ENCODE results near the gene SOCS7. TPM values are rescaled to one million over a fixed set of nuclear protein-coding genes. Genes with fewer than 3 reads are reported as not detected.

Gene SOCS7
- total and polyA plus RNA-seq, 4 donors = 0.74 to 11.0 (median 2.9) TPM

- Histone ChIP-seq H3K4me3 (ENCODE audit: low read depth in 1 of 3, low read length in 3 of 3) (no peak overlapping the region), H3K27ac (ENCODE audit: low read depth in 1 of 2, low read length in 2 of 2) (peak overlapping the region; percentile 42 to 79), H3K36me3 (ENCODE audit: control insufficient read depth in 4 of 4, insufficient read depth in 3 of 4, low read depth in 1 of 4, low read length in 3 of 4) (no peaks in the 10 kb centered on the region), H3K27me3 (ENCODE audit: control insufficient read depth in 4 of 4, insufficient read depth in 4 of 4, low read length in 3 of 4) (peaks cover 0 to 6% (median 0%) of the 10 kb centered on the region in 4 donors), H3K4me1 (ENCODE audit: control insufficient read depth in 4 of 4, insufficient read depth in 4 of 4, low read length in 3 of 4) (peaks cover 0 to 8% (median 2%) of the 10 kb centered on the region in 4 donors), H3K9ac (ENCODE audit: low read depth in 1 of 2, low read length in 2 of 2) (no peak overlapping the region), H3K9me3 (ENCODE audit: control insufficient read depth in 4 of 4, low read length in 3 of 4) (no peaks in the 10 kb centered on the region)
- 82% methylated on average over 6 of the region's 6 CpGs for WGBS
- no peak for DNase-seq (ENCODE audit: low spot score)
- TF ChIP-seq FOXA2 (IDR thresholded peaks at IDR 0.05) (no peak), HNF4A (conservative IDR thresholded peaks at IDR 0.05) (no peak), CTCF (IDR thresholded peaks at IDR 0.05; ENCODE audit: low read depth, low read length, missing input control) (no peak), JUND (IDR thresholded peaks at IDR 0.05) (no peak)
Observed at GRCh38 chr17:38452719-38453118, 101.1 kb downstream of the SOCS7 start.

GRCh38 chr17:38453951-38454421 lies 102.3 kb downstream of the SOCS7 start:
- no peak overlapping the region for H3K27ac ChIP-seq (ENCODE audit: low read depth in 1 of 2, low read length in 2 of 2)
- DNase-seq (ENCODE audit: low spot score) = no peak
- TF ChIP-seq ZBTB33 (IDR thresholded peaks at IDR 0.05) (no peak), SP1 (IDR thresholded peaks at IDR 0.05) (no peak), JUND (IDR thresholded peaks at IDR 0.05) (no peak), EGR1 (IDR thresholded peaks at IDR 0.05; ENCODE audit: low read depth in 2 of 2) (no peak), NR2F2 (IDR thresholded peaks at IDR 0.05) (no peak)
- TF ChIP-seq, protein P1, sequence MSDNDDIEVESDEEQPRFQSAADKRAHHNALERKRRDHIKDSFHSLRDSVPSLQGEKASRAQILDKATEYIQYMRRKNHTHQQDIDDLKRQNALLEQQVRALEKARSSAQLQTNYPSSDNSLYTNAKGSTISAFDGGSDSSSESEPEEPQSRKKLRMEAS (IDR thresholded peaks at IDR 0.05) = no peak
- WGBS = 5% methylated on average over 44 of the region's 44 CpGs
- no peaks in the 10 kb centered on the region for H3K36me3 ChIP-seq (ENCODE audit: control insufficient read depth in 4 of 4, insufficient read depth in 3 of 4, low read depth in 1 of 4, low read length in 3 of 4)
- peak overlapping the region in 2 of 3 donors; percentile 12 to 40 for H3K4me3 ChIP-seq (ENCODE audit: low read depth in 1 of 3, low read length in 3 of 3)
- H3K9me3 ChIP-seq (ENCODE audit: control insufficient read depth in 4 of 4, low read length in 3 of 4) = no peaks in the 10 kb centered on the region
- H3K27me3 ChIP-seq (ENCODE audit: control insufficient read depth in 4 of 4, insufficient read depth in 4 of 4, low read length in 3 of 4) = peaks cover 0 to 6% (median 0%) of the 10 kb centered on the region in 4 donors
- no peak overlapping the region for H3K9ac ChIP-seq (ENCODE audit: low read depth in 1 of 2, low read length in 2 of 2)
- H3K4me1 ChIP-seq (ENCODE audit: control insufficient read depth in 4 of 4, insufficient read depth in 4 of 4, low read length in 3 of 4) = peaks cover 0 to 8% (median 2%) of the 10 kb centered on the region in 4 donors

GRCh38 chr17:38454532-38454931 lies 102.9 kb downstream of the SOCS7 start:
- no peak overlapping the region for H3K9ac ChIP-seq (ENCODE audit: low read depth in 1 of 2, low read length in 2 of 2)
- peaks cover 0 to 6% (median 0%) of the 10 kb centered on the region in 4 donors for H3K27me3 ChIP-seq (ENCODE audit: control insufficient read depth in 4 of 4, insufficient read depth in 4 of 4, low read length in 3 of 4)

More at GRCh38 chr17:38454532-38454931, 102.9 kb downstream of the SOCS7 start:
- Histone ChIP-seq H3K27ac (ENCODE audit: low read depth in 1 of 2, low read length in 2 of 2) (no peak overlapping the region), H3K9me3 (ENCODE audit: control insufficient read depth in 4 of 4, low read length in 3 of 4) (no peaks in the 10 kb centered on the region), H3K36me3 (ENCODE audit: control insufficient read depth in 4 of 4, insufficient read depth in 3 of 4, low read depth in 1 of 4, low read length in 3 of 4) (no peaks in the 10 kb centered on the region), H3K4me1 (ENCODE audit: control insufficient read depth in 4 of 4, insufficient read depth in 4 of 4, low read length in 3 of 4) (peaks cover 0 to 8% (median 2%) of the 10 kb centered on the region in 4 donors), H3K4me3 (ENCODE audit: low read depth in 1 of 3, low read length in 3 of 3) (peak overlapping the region in 1 of 3 donors; percentile 40)
- no peak for DNase-seq (ENCODE audit: low spot score)
- WGBS = 27% methylated on average over 12 of the region's 12 CpGs
- TF ChIP-seq RXRA (IDR thresholded peaks at IDR 0.05) (peak in 1 of 2 donors; percentile 70), FOXA2 (IDR thresholded peaks at IDR 0.05) (no peak)

Other genes with a start within 250 kb of the SOCS7 start
- under 1 TPM in 1 of 2 donors, not detected in 1; 0.33 TPM for gene TBC1D3E, start 223.9 kb upstream of the SOCS7 start, total RNA-seq
- gene TBC1D3E, start 223.9 kb upstream of the SOCS7 start, polyA plus RNA-seq = not detected
- gene TBC1D3, start 159.3 kb upstream of the SOCS7 start, total RNA-seq = 1 to 10 TPM in 1 of 2 donors, not detected in 1; 3.8 TPM
- gene TBC1D3, start 159.3 kb upstream of the SOCS7 start, polyA plus RNA-seq = not detected
- gene MRPL45, start 54.7 kb upstream of the SOCS7 start, total RNA-seq = 10 to 100 TPM; 16.9 to 19.5 TPM
- 10 to 100 TPM; 18.5 to 22.2 TPM for gene MRPL45, start 54.7 kb upstream of the SOCS7 start, polyA plus RNA-seq
- gene GPR179, start 7.9 kb upstream of the SOCS7 start, total RNA-seq = under 1 TPM; under 0.01 to 0.05 TPM
- under 1 TPM in 1 of 2 donors, not detected in 1; 0.01 TPM for gene GPR179, start 7.9 kb upstream of the SOCS7 start, polyA plus RNA-seq
- 10 to 100 TPM in 1 of 2 donors, 1 to 10 TPM in 1; 6.4 to 31.8 TPM for gene ARHGAP23, start 76.6 kb downstream of the SOCS7 start, total RNA-seq
- 1 to 10 TPM in 1 of 2 donors, under 1 TPM in 1; 0.28 to 2.7 TPM for gene ARHGAP23, start 76.6 kb downstream of the SOCS7 start, polyA plus RNA-seq